Upper lobe of left lung (tissue), 6 donors: Measurements from ENCODE around the gene SERP1. TPM values are rescaled to one million over a fixed set of nuclear protein-coding genes. Genes with fewer than 3 reads are reported as not detected.

Source experiments
- ATAC-seq, 2 donors: fragments of 200-7000 bp; cut with Tn5 transposase; one replicate each; pipeline ENCODE4 v1.9.1; 2022; ENCODE audit warnings: mild to moderate bottlenecking in 2 of 2, moderate library complexity in 2 of 2; ENCODE audit not compliant: low FRiP score in 2 of 2
- DNase-seq, 2 donors: peaks; one replicate each; pipeline ENCODE4 v3.0.0-alpha.2; 2019 to 2020
- H3K27ac ChIP-seq, 4 donors: fragments of 200-600 bp; sonication (generic); one replicate each; pipeline ENCODE4 v1.5.1; 2016 to 2019
- H3K27me3 ChIP-seq, 4 donors: fragments of 200-600 bp; sonication (generic); one replicate each; pipeline ENCODE4 v1.5.1; 2017 to 2019
- H3K36me3 ChIP-seq, 4 donors: fragments of 200-600 bp; sonication (generic); one replicate each; pipeline ENCODE4 v1.5.1; 2016 to 2019
- H3K4me1 ChIP-seq, 4 donors: fragments of 200-600 bp; sonication (generic); one replicate each; pipeline ENCODE4 v1.5.1; 2018 to 2019
- H3K4me3 ChIP-seq, 4 donors: fragments of 200-600 bp; sonication (generic); one replicate each; pipeline ENCODE4 v1.5.1; 2017 to 2019; ENCODE audit warnings: mild to moderate bottlenecking in 2 of 4, moderate library complexity in 1 of 4
- H3K9me3 ChIP-seq, 4 donors: fragments of 200-600 bp; sonication (generic); one replicate each; pipeline ENCODE4 v1.5.1; 2018 to 2019
- CTCF ChIP-seq, 6 experiments: fragments of 450-650 bp in 4 of 6; fragments of 200-600 bp in 2 of 6; sonication (generic) in 2 of 6; IDR thresholded peaks; one replicate each; pipeline ENCODE4 v1.5.1; 2016 to 2019; ENCODE audit warnings: antibody characterized with exemption in 6 of 6
- EP300 ChIP-seq, 4 donors: sonication (generic); formaldehyde crosslinking; IDR thresholded peaks; one replicate each; pipeline ENCODE4 v1.5.1; 2017; ENCODE audit warnings: antibody characterized with exemption in 4 of 4, control low read depth in 2 of 4
- POLR2A ChIP-seq, 4 donors: fragments of 450-650 bp; IDR thresholded peaks; one replicate each; pipeline ENCODE4 v1.5.1; 2016 to 2017; ENCODE audit warnings: antibody characterized with exemption in 4 of 4, mild to moderate bottlenecking in 2 of 4
- POLR2AphosphoS5 ChIP-seq, 2 donors: sonication (generic); formaldehyde crosslinking; IDR thresholded peaks; one replicate each; pipeline ENCODE4 v1.5.1; 2017; ENCODE audit warnings: antibody characterized with exemption in 2 of 2
- WGBS, 2 donors: methylation state at CpG; one replicate each; pipeline ENCODE4 v1.1.5; 2017 to 2018; 5-methylcytosine and 5-hydroxymethylcytosine counted together
- total RNA-seq, 6 donors: library from RNA; depleted of rRNA in 4 of 6; stranded (reverse); fragments of >200 nt in 4 of 6; gene quantifications; one replicate each; pipeline versions ENCODE4 v1.1.0 to v1.2.1, GENCODE V29; 2016 to 2021
- donor health status: DM: no; HTN: no; CAD: no; lungs with moderate emphysema.
- donor health status: DM: no; HTN: yes; CAD: no; lungs with severe emphysema.

The SERP1 gene
- total RNA-seq, 6 donors from 2014 or later = 160 to 459 (median 303) TPM

- Histone ChIP-seq H3K36me3 (peaks cover 0 to 29% (median 4%) of the 10 kb centered on the region in 4 donors), H3K27me3 (no peaks in the 10 kb centered on the region), H3K9me3 (no peaks in the 10 kb centered on the region), H3K4me1 (peaks cover 24 to 47% (median 36%) of the 10 kb centered on the region in 4 donors), H3K27ac (peak overlapping the region; percentile 98 to 99 (median 99)), H3K4me3 (peak overlapping the region; percentile 58 to 89 (median 71))
- TF ChIP-seq EP300 (IDR thresholded peaks at IDR 0.05) = no peak
- TF ChIP-seq POLR2A (IDR thresholded peaks at IDR 0.05) = no peak
- no peak for TF ChIP-seq CTCF (IDR thresholded peaks at IDR 0.05)
- no peak for TF ChIP-seq POLR2AphosphoS5 (IDR thresholded peaks at IDR 0.05)
- DNase-seq (no peak), ATAC-seq (no peak)
- 21 to 26% methylated on average over 7 of the region's 7 CpGs for WGBS, 2 donors
Observed at GRCh38 chr3:150547045-150547741, 897 bp upstream of the SERP1 start.

GRCh38 chr3:150545419-150546225, 674 bp downstream of the SERP1 start:
- DNase-seq (peak in 1 of 2 donors; percentile 28), ATAC-seq (peak; percentile 2 to 37)
- Histone ChIP-seq H3K4me3 (peak overlapping the region; percentile 42 to 89 (median 64)), H3K36me3 (peaks cover 0 to 32% (median 4%) of the 10 kb centered on the region in 4 donors), H3K9me3 (no peaks in the 10 kb centered on the region), H3K4me1 (peaks cover 31 to 55% (median 41%) of the 10 kb centered on the region in 4 donors), H3K27me3 (no peaks in the 10 kb centered on the region), H3K27ac (peak overlapping the region; percentile 98 to 99 (median 99))
- WGBS, 2 donors = 0 to 2% methylated on average over 11 to 42 of the region's 54 CpGs
- TF ChIP-seq POLR2A (IDR thresholded peaks at IDR 0.05) = no peak
- peak in 1 of 6 experiments; percentile 9 for TF ChIP-seq CTCF (IDR thresholded peaks at IDR 0.05)

GRCh38 chr3:150544726-150545125, 1.6 kb downstream of the SERP1 start:
- H3K27me3 ChIP-seq = no peaks in the 10 kb centered on the region
- peaks cover 31 to 55% (median 42%) of the 10 kb centered on the region in 4 donors for H3K4me1 ChIP-seq
- peak overlapping the region; percentile 98 to 99 (median 99) for H3K27ac ChIP-seq
- no peaks in the 10 kb centered on the region for H3K9me3 ChIP-seq
- DNase-seq (no peak), ATAC-seq (no peak)
- TF ChIP-seq CTCF (IDR thresholded peaks at IDR 0.05) (no peak), EP300 (IDR thresholded peaks at IDR 0.05) (no peak)
- WGBS, 2 donors = 0% methylated on average over 1 of the region's 1 CpG
- H3K36me3 ChIP-seq = peaks cover 0 to 32% (median 4%) of the 10 kb centered on the region in 4 donors
- H3K4me3 ChIP-seq = peak overlapping the region; percentile 42 to 89 (median 64)

- peaks cover 31 to 55% (median 45%) of the 10 kb centered on the region in 4 donors for H3K4me1 ChIP-seq
Observed at GRCh38 chr3:150544041-150544440, 2.3 kb downstream of the SERP1 start.

More at GRCh38 chr3:150544041-150544440, 2.3 kb downstream of the SERP1 start:
- H3K9me3 ChIP-seq = no peaks in the 10 kb centered on the region
- peak overlapping the region in 2 of 4 donors; percentile 98 to 99 for H3K27ac ChIP-seq
- peaks cover 0 to 32% (median 4%) of the 10 kb centered on the region in 4 donors for H3K36me3 ChIP-seq
- peak overlapping the region in 1 of 4 donors; percentile 58 for H3K4me3 ChIP-seq
- no peak for TF ChIP-seq EP300 (IDR thresholded peaks at IDR 0.05)
- no peak for TF ChIP-seq POLR2AphosphoS5 (IDR thresholded peaks at IDR 0.05)
- TF ChIP-seq CTCF (IDR thresholded peaks at IDR 0.05) = no peak
- no peak for TF ChIP-seq POLR2A (IDR thresholded peaks at IDR 0.05)
- ATAC-seq = no peak
- no peak for DNase-seq
- no peaks in the 10 kb centered on the region for H3K27me3 ChIP-seq
